Spleen (tissue), 11 donors: ENCODE measurements around the gene DNER. TPM values are rescaled to one million over a fixed set of nuclear protein-coding genes. Genes with fewer than 3 reads are reported as not detected.

Experiments used
- DNase-seq: peaks from one replicate; pipeline ENCODE4 v3.0.0-alpha.2; 2020
- H3K27ac ChIP-seq, 8 donors: fragments of 200-600 bp; sonication (generic) in 7 of 8; 1 replicate in 4 of 8; 2 replicates in 4 of 8; pipeline versions ENCODE4 v1.5.0 to v1.8.0; 2016 to 2021; ENCODE audit warnings: inconsistent platforms in 4 of 8, mild to moderate bottlenecking in 4 of 8, moderate library complexity in 1 of 8
- H3K27me3 ChIP-seq, 7 donors: fragments of 200-600 bp; sonication (generic) in 6 of 7; replicated peaks in 1 of 7; 1 replicate in 4 of 7; 2 replicates in 3 of 7; pipeline versions ENCODE4 v1.5.0 to v1.8.0; 2016 to 2021; ENCODE audit warnings: inconsistent platforms in 3 of 7, mild to moderate bottlenecking in 1 of 7
- H3K36me3 ChIP-seq, 6 donors: fragments of 200-600 bp; sonication (generic) in 5 of 6; 1 replicate in 4 of 6; 2 replicates in 2 of 6; pipeline versions ENCODE4 v1.5.0 to v1.8.0; 2016 to 2021; ENCODE audit warnings: inconsistent platforms in 2 of 6
- H3K4me1 ChIP-seq, 6 donors: fragments of 200-600 bp; sonication (generic) in 5 of 6; 1 replicate in 3 of 6; 2 replicates in 3 of 6; pipeline versions ENCODE4 v1.5.0 to v1.8.0; 2016 to 2021; ENCODE audit warnings: inconsistent platforms in 3 of 6
- H3K4me3 ChIP-seq, 8 donors: fragments of 200-600 bp; sonication (generic) in 7 of 8; 1 replicate in 4 of 8; 2 replicates in 4 of 8; pipeline versions ENCODE4 v1.5.0 to v1.8.0; 2016 to 2021; ENCODE audit warnings: inconsistent platforms in 4 of 8, mild to moderate bottlenecking in 4 of 8, moderate library complexity in 2 of 8
- H3K9me3 ChIP-seq, 8 donors: fragments of 200-600 bp; sonication (generic) in 7 of 8; 1 replicate in 4 of 8; 2 replicates in 4 of 8; pipeline versions ENCODE4 v1.5.0 to v1.8.0; 2016 to 2021; ENCODE audit warnings: inconsistent platforms in 4 of 8
- CTCF ChIP-seq, 11 experiments: fragments of 200-600 bp in 7 of 11; fragments of 450-650 bp in 4 of 11; sonication (generic) in 4 of 11; IDR thresholded peaks in 8 of 11; conservative IDR thresholded peaks in 3 of 11; 1 replicate in 7 of 11; 2 replicates in 4 of 11; pipeline versions ENCODE4 v1.4.0 to v1.8.0; 2016 to 2021; ENCODE audit warnings: antibody characterized with exemption in 11 of 11, inconsistent platforms in 4 of 11, mild to moderate bottlenecking in 1 of 11
- POLR2A ChIP-seq, 3 donors: fragments of 450-650 bp; IDR thresholded peaks; one replicate each; pipeline ENCODE4 v1.5.1; 2017; ENCODE audit warnings: antibody characterized with exemption in 3 of 3, mild to moderate bottlenecking in 1 of 3
- POLR2AphosphoS5 ChIP-seq, 3 donors: sonication (generic); formaldehyde crosslinking; IDR thresholded peaks; one replicate each; pipeline ENCODE4 v1.5.1; 2017; ENCODE audit warnings: antibody characterized with exemption in 3 of 3
- WGBS, 5 donors: extraction: QIAGEN DNeasy Blood & Tissue Kit in 3 of 5; methylation state at CpG; one replicate each; pipeline versions ENCODE4 v1.1.5 to v1.1.7; 2013 to 2018; 5-methylcytosine and 5-hydroxymethylcytosine counted together
- intact Hi-C: fragments of 100-400 bp; cut with DNase I; formaldehyde crosslinking; loops from one replicate; pipeline ENCODE4 v1.15.0; 2023; ENCODE audit warnings: low total_unique reads
- polyA plus RNA-seq, 3 donors: library from polyadenylated mRNA; stranded (reverse); fragments of 200-250 nt; gene quantifications; one replicate each; pipeline ENCODE4 v1.2.1, GENCODE V29; 2013
- total RNA-seq, 7 donors: library from RNA; depleted of rRNA in 3 of 7; stranded (reverse); fragments of >200 nt in 3 of 7; fragmentation: NEBNext Ultra II Directional in 4 of 7; extraction: Animal tissue kit (Norgen Biotek cat#: 25700) in 4 of 7; gene quantifications; one replicate each; pipeline versions ENCODE4 v1.1.0 to v1.2.1, GENCODE V29; 2016 to 2021
- donor health status: healthy with polysubstance abuse.
- donor health status: DM: no; HTN: no; CAD: no; lungs with moderate emphysema.
- donor health status: DM: no; HTN: no; CAD: no.
- donor health status: Bipolar disorder and iron deficiency.
- donor health status: healthy.
- donor health status: DM: no; HTN: no; CAD: no.
- donor health status: DM: yes; HTN: yes; CAD: no.

Gene DNER
- total and polyA plus RNA-seq, 10 donors = 0.03 to 0.58 (median 0.26) TPM; not detected in 3

DNA sequence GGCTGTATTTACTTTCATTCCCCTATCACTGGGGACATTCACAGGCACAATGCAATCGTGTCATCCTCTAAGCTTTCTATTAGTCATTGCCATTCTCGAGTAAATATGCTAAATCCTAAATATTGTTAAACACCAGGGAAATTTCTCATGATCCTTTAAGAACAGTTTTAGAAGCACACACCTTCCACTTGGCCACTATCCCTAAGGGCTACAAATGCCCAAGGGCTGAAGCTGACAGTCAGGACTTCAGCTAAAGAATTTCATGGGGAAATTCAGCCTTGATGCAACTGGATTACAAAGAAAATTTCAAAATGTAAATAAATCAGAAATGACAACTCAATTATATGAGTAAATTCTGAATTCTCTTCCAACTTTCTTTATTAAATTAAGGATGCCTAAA, 280.2 kb downstream of the DNER start:
- no peaks in the 10 kb centered on the region for H3K27me3 ChIP-seq
- H3K4me1 ChIP-seq = no peaks in the 10 kb centered on the region
- no peak overlapping the region for H3K27ac ChIP-seq
- WGBS, 5 donors = 72 to 80% (median 78%) methylated on average over 2 of the region's 2 CpGs
- H3K36me3 ChIP-seq = no peaks in the 10 kb centered on the region
- TF ChIP-seq CTCF (IDR thresholded peaks at IDR 0.05 in 8 of 11, conservative IDR thresholded peaks at IDR 0.05 in 3 of 11) = no peak
- no peak for TF ChIP-seq POLR2A (IDR thresholded peaks at IDR 0.05)
- no peak for TF ChIP-seq POLR2AphosphoS5 (IDR thresholded peaks at IDR 0.05)
- H3K4me3 ChIP-seq = no peak overlapping the region
- intact Hi-C loops = loop anchor here (10.0 kb wide), 1 partner anchor 151 kb away; no protein-coding TSS in a partner anchor
- H3K9me3 ChIP-seq = peaks cover 0 to 6% (median 0%) of the 10 kb centered on the region in 8 donors
- DNase-seq = no peak

- Histone ChIP-seq H3K27me3 (no peaks in the 10 kb centered on the region), H3K9me3 (peaks cover 0 to 6% (median 0%) of the 10 kb centered on the region in 8 donors), H3K4me3 (no peak overlapping the region), H3K27ac (no peak overlapping the region), H3K36me3 (no peaks in the 10 kb centered on the region), H3K4me1 (no peaks in the 10 kb centered on the region)
- no peak for DNase-seq
- 85 to 90% (median 85%) methylated on average over 5 of the region's 5 CpGs for WGBS, 5 donors
- intact Hi-C loops = loop anchor here (10.0 kb wide), 1 partner anchor 151 kb away; no protein-coding TSS in a partner anchor
- TF ChIP-seq POLR2A (IDR thresholded peaks at IDR 0.05) = no peak
Measured at GRCh38 chr2:229433351-229433750, 281.0 kb downstream of the DNER start.

DNA sequence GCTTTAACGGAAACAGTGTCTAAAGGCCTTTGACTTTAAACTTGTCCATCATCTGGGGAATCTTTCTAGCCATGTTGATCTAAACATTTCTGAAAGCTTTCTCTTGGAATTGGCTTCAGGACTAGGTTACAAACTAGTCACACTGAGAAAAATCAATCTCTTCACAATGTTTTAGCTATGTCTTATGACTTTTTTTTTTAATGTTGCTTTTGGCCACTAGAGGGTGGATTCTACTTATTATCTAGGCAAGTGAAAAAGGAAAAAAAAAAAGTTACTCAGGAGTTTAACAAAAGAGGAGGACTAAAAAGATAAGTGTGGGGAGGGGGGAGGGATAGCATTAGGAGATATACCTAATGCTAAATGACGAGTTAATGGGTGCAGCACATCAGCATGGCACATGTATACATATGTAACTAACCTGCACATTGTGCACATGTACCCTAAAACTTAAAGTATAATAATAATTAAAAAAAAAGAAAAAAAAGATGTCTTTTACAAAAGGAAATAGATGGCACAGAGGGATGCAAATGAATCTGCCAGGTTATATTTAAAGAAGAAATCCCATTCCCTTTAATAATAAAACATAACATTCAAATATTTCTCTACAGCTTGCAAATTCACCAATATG, 282.9 kb downstream of the DNER start:
- TF ChIP-seq CTCF (IDR thresholded peaks at IDR 0.05 in 8 of 11, conservative IDR thresholded peaks at IDR 0.05 in 3 of 11) (peak in 6 of 11 experiments; percentile 13 to 45 (median 22)), POLR2AphosphoS5 (IDR thresholded peaks at IDR 0.05) (no peak)
- Histone ChIP-seq H3K27ac (no peak overlapping the region), H3K4me3 (no peak overlapping the region), H3K36me3 (no peaks in the 10 kb centered on the region), H3K4me1 (no peaks in the 10 kb centered on the region), H3K27me3 (no peaks in the 10 kb centered on the region), H3K9me3 (peaks cover 0 to 6% (median 0%) of the 10 kb centered on the region in 8 donors)
- intact Hi-C loops = loop anchor here (10.0 kb wide), 1 partner anchor 153 kb away; no protein-coding TSS in a partner anchor
- DNase-seq = no peak
- 41 to 68% (median 46%) methylated on average over 2 of the region's 2 CpGs for WGBS, 5 donors

DNA sequence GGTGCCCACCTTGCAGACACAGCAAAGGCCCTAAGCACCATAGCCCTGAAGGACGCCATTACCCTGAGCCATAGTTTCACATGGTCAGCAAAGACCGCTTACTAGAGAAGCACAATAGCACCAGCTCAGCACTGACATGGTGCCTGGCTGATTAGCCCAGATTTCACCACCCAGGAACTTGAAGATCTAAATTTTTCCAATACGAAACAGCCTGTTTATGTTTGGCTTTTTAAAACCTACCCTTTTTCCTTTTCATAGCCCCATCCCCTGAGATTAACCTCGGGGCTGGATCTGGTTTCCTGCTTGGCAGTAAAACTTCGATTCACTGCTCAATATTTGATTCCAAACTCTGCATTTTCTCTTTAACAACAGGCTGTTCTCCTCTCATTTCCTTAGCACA, 284.8 kb downstream of the DNER start:
- Histone ChIP-seq H3K36me3 (no peaks in the 10 kb centered on the region), H3K27me3 (no peaks in the 10 kb centered on the region), H3K4me1 (no peaks in the 10 kb centered on the region), H3K27ac (no peak overlapping the region), H3K9me3 (no peaks in the 10 kb centered on the region), H3K4me3 (no peak overlapping the region)
- no peak for DNase-seq
- TF ChIP-seq POLR2A (IDR thresholded peaks at IDR 0.05) = no peak
- no peak for TF ChIP-seq CTCF (IDR thresholded peaks at IDR 0.05 in 8 of 11, conservative IDR thresholded peaks at IDR 0.05 in 3 of 11)
- TF ChIP-seq POLR2AphosphoS5 (IDR thresholded peaks at IDR 0.05) = no peak
- 53 to 71% (median 66%) methylated on average over 5 of the region's 5 CpGs for WGBS, 5 donors
- intact Hi-C loops = no loop called here
